SJSA1 (cell line): ENCODE measurements around the gene ITGAV. TPM values are rescaled to one million over a fixed set of nuclear protein-coding genes. Genes with fewer than 3 reads are reported as not detected.

Source experiments
- total RNA-seq: library from RNA; depleted of rRNA; stranded (reverse); fragments of >200 nt; shearing (Covaris generic); gene quantifications from 2 replicates; pipeline ENCODE4 v1.2.3, GENCODE V29; 2014; rRNA removed

The ITGAV gene
- total RNA-seq, 1 experiment from 2014 or later = 288 TPM

Other genes starting within 250 kb of the ITGAV start
- gene ZC3H15, start 103.8 kb upstream of the ITGAV start, total RNA-seq = 81.7 and 96.7 TPM in 2 replicates
- gene FAM171B, start 104.0 kb downstream of the ITGAV start, total RNA-seq = 3.1 and 4.0 TPM in 2 replicates